Cardiac muscle cell (in vitro differentiated cells and primary cell): ENCODE data around the gene TMEM208. TPM values are rescaled to one million over a fixed set of nuclear protein-coding genes. Genes with fewer than 3 reads are reported as not detected.
A peak's percentile ranks its signal among the peaks of the same experiment; 100 is the strongest.

Experiments used
- DNase-seq, 2 donors: peaks; one replicate each; pipeline versions ENCODE4 v3.0.0 to v3.0.0-alpha.2; 2010 to 2017; ENCODE audit warnings: low read depth in 1 of 2, low spot score in 1 of 2
- H3K27ac ChIP-seq: fragments of 200-600 bp; sonication (generic); 2 replicates; pipeline ENCODE4 v1.5.1; 2016
- H3K27me3 ChIP-seq: fragments of 200-600 bp; sonication (generic); 2 replicates; pipeline ENCODE4 v1.6.0; 2016; ENCODE audit warnings: control low read depth
- H3K36me3 ChIP-seq: fragments of 200-600 bp; sonication (generic); 2 replicates; pipeline ENCODE4 v1.5.1; 2016; ENCODE audit warnings: control low read depth
- H3K4me1 ChIP-seq: fragments of 200-600 bp; sonication (generic); 2 replicates; pipeline ENCODE4 v1.8.1; 2017; ENCODE audit warnings: low read depth, mild to moderate bottlenecking, mixed run types
- H3K4me3 ChIP-seq: fragments of 200-600 bp; sonication (generic); 2 replicates; pipeline ENCODE4 v1.5.1; 2016; ENCODE audit warnings: mild to moderate bottlenecking
- H3K9me3 ChIP-seq: fragments of 200-600 bp; sonication (generic); 2 replicates; pipeline ENCODE4 v1.5.1; 2017; ENCODE audit warnings: low read depth, mild to moderate bottlenecking, control low read depth
- CTCF ChIP-seq: IDR thresholded peaks from 2 replicates; pipeline ENCODE4 v1.5.1; 2012; ENCODE audit warnings: low read depth, mild to moderate bottlenecking, low read length
- polyA plus RNA-seq: library from polyadenylated mRNA; unstranded; fragments of >200 nt; fragmentation: Nextera tagmentation; extraction: Ambion mirVana; gene quantifications from 2 replicates; pipeline ENCODE4 v1.2.1, GENCODE V29; 2016
- total RNA-seq: library from RNA; depleted of rRNA; stranded (reverse); fragments of >200 nt; gene quantifications from 2 replicates; pipeline ENCODE4 v1.2.3, GENCODE V29; 2016

Gene TMEM208
- total and polyA plus RNA-seq, 2 experiments from 2014 or later, result 29.6 to 89.0 TPM

GRCh38 chr16:67227567-67227921 is 614 bp downstream of the TMEM208 start:
- no peaks in the 10 kb centered on the region for H3K9me3 ChIP-seq
- H3K27me3 ChIP-seq, result no peaks in the 10 kb centered on the region
- peak overlapping the region; percentile 95 for H3K4me3 ChIP-seq
- peaks cover 16% of the 10 kb centered on the region for H3K36me3 ChIP-seq
- no peak for DNase-seq
- TF ChIP-seq CTCF, result no peak
- no peak overlapping the region for H3K27ac ChIP-seq
- H3K4me1 ChIP-seq, result no peaks in the 10 kb centered on the region

- Histone ChIP-seq H3K9me3 (no peaks in the 10 kb centered on the region), H3K27ac (no peak overlapping the region), H3K36me3 (peaks cover 16% of the 10 kb centered on the region), H3K27me3 (no peaks in the 10 kb centered on the region), H3K4me3 (no peak overlapping the region), H3K4me1 (no peaks in the 10 kb centered on the region)
- TF ChIP-seq CTCF, result no peak
- no peak for DNase-seq
Observed at GRCh38 chr16:67228034-67228785, 1.3 kb downstream of the TMEM208 start.

DNA sequence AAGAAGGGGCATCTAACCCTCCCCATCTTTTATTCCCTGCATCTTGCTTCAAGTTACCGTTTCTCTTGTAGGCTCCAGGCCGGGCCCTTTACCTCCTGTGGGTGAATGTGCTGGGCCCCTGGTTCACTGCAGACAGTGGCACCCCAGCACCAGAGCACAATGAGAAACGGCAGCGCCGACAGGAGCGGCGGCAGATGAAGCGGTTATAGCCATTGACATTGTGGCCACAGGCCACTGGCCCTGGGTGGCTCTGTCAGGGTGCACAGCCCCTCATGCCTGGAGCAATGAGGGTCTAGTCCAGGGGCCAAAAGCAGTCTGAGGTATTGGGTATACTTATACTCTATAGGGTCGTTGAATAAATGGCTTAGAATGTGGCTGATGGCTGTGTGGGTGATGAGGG is 2.0 kb downstream of the TMEM208 start:
- DNase-seq, result no peak
- Histone ChIP-seq H3K27me3 (no peaks in the 10 kb centered on the region), H3K9me3 (no peaks in the 10 kb centered on the region), H3K4me3 (no peak overlapping the region), H3K4me1 (no peaks in the 10 kb centered on the region), H3K27ac (no peak overlapping the region), H3K36me3 (peaks cover 16% of the 10 kb centered on the region)
- TF ChIP-seq CTCF, result no peak

GRCh38 chr16:67229906-67230808 is 3.2 kb downstream of the TMEM208 start:
- H3K27ac ChIP-seq, result no peak overlapping the region
- DNase-seq, result no peak
- no peak overlapping the region for H3K4me3 ChIP-seq
- no peaks in the 10 kb centered on the region for H3K4me1 ChIP-seq
- peaks cover 16% of the 10 kb centered on the region for H3K36me3 ChIP-seq
- TF ChIP-seq CTCF, result no peak
- H3K9me3 ChIP-seq, result no peaks in the 10 kb centered on the region
- H3K27me3 ChIP-seq, result no peaks in the 10 kb centered on the region

- DNase-seq, result no peak
- Histone ChIP-seq H3K4me1 (no peaks in the 10 kb centered on the region), H3K27me3 (no peaks in the 10 kb centered on the region), H3K4me3 (no peak overlapping the region), H3K36me3 (peaks cover 16% of the 10 kb centered on the region), H3K27ac (no peak overlapping the region), H3K9me3 (no peaks in the 10 kb centered on the region)
- no peak for TF ChIP-seq CTCF
Observed at GRCh38 chr16:67230809-67231660, 4.1 kb downstream of the TMEM208 start.
